CD14-positive monocyte (primary cell): ENCODE results near the gene CWC27. TPM values are rescaled to one million over a fixed set of nuclear protein-coding genes. Genes with fewer than 3 reads are reported as not detected.

Experiments used
- DNase-seq, 3 donors: peaks; one replicate each; pipeline ENCODE4 v3.0.0-alpha.2; 2011 to 2022
- H2AFZ ChIP-seq: 2 replicates; pipeline ENCODE4 v1.6.0; 2012; ENCODE audit warnings: mild to moderate bottlenecking, low read depth, low read length, inconsistent platforms; ENCODE audit not compliant: insufficient read depth, poor library complexity, severe bottlenecking
- H3K27ac ChIP-seq, 2 donors: 1 replicate in 1 of 2; 2 replicates in 1 of 2; pipeline ENCODE4 v1.5.1; 2012 to 2013; ENCODE audit warnings: low read length in 2 of 2, control low read depth in 1 of 2, inconsistent platforms in 1 of 2, low read depth in 1 of 2, mild to moderate bottlenecking in 1 of 2
- H3K27me3 ChIP-seq, 2 donors: one replicate each; pipeline versions ENCODE4 v1.6.0 to v1.6.1; 2011 to 2013; ENCODE audit warnings: low read length in 2 of 2; ENCODE audit not compliant: control insufficient read depth in 2 of 2, insufficient read depth in 2 of 2
- H3K36me3 ChIP-seq, 2 donors: replicated peaks in 1 of 2; 1 replicate in 1 of 2; 2 replicates in 1 of 2; pipeline versions ENCODE4 v1.5.1 to v1.6.1; 2012 to 2013; ENCODE audit warnings: low read length in 2 of 2, control low read depth in 1 of 2, inconsistent platforms in 1 of 2, mild to moderate bottlenecking in 1 of 2; ENCODE audit not compliant: insufficient read depth in 2 of 2, control insufficient read depth in 1 of 2
- H3K4me1 ChIP-seq, 2 donors: 1 replicate in 1 of 2; 2 replicates in 1 of 2; pipeline versions ENCODE4 v1.5.1 to v1.6.1; 2012 to 2013; ENCODE audit warnings: low read length in 2 of 2, control low read depth in 1 of 2, inconsistent platforms in 1 of 2, mild to moderate bottlenecking in 1 of 2, moderate library complexity in 1 of 2; ENCODE audit not compliant: insufficient read depth in 2 of 2, control insufficient read depth in 1 of 2
- H3K4me2 ChIP-seq: replicated peaks from 2 replicates; pipeline ENCODE3; 2012; ENCODE audit warnings: low read length, moderate library complexity, mild to moderate bottlenecking; ENCODE audit not compliant: poor library complexity, severe bottlenecking; ENCODE audit errors: extremely low read depth
- H3K4me3 ChIP-seq, 3 experiments: fragments of 200-600 bp in 1 of 3; sonication (generic) in 1 of 3; replicated peaks in 1 of 3; 1 replicate in 2 of 3; 2 replicates in 1 of 3; pipeline ENCODE4 v1.5.1; 2011 to 2013; ENCODE audit warnings: low read length in 3 of 3, mild to moderate bottlenecking in 3 of 3, control low read depth in 2 of 3, low read depth in 2 of 3, inconsistent platforms in 1 of 3, moderate library complexity in 1 of 3
- H3K79me2 ChIP-seq: 2 replicates; pipeline ENCODE4 v1.6.0; 2012; ENCODE audit warnings: mild to moderate bottlenecking, control low read depth, inconsistent platforms, low read length, moderate library complexity; ENCODE audit not compliant: insufficient read depth
- H3K9ac ChIP-seq: 2 replicates; pipeline ENCODE4 v1.6.0; 2017; ENCODE audit warnings: low read length, mild to moderate bottlenecking; ENCODE audit not compliant: insufficient read depth, poor library complexity, severe bottlenecking
- H3K9me3 ChIP-seq, 2 donors: replicated peaks in 1 of 2; 1 replicate in 1 of 2; 2 replicates in 1 of 2; pipeline versions ENCODE4 v1.5.1 to v1.6.1; 2012 to 2013; ENCODE audit warnings: low read length in 2 of 2, control low read depth in 1 of 2; ENCODE audit not compliant: control insufficient read depth in 1 of 2, insufficient read depth in 1 of 2
- H4K20me1 ChIP-seq: 2 replicates; pipeline ENCODE4 v1.6.0; 2012; ENCODE audit warnings: mild to moderate bottlenecking, low read length, control low read depth, moderate library complexity; ENCODE audit not compliant: insufficient read depth
- H3K27ac Mint-ChIP-seq, 7 donors: one replicate each; pipeline ENCODE4 v1.8.0; 2020; ENCODE audit warnings: mild to moderate bottlenecking in 7 of 7, mixed read lengths in 7 of 7, moderate library complexity in 6 of 7, inconsistent platforms in 2 of 7
- H3K27me3 Mint-ChIP-seq, 3 donors: one replicate each; pipeline ENCODE4 v1.8.0; 2021 to 2022; ENCODE audit warnings: low read depth in 3 of 3, mild to moderate bottlenecking in 3 of 3, mixed read lengths in 3 of 3, moderate library complexity in 3 of 3, inconsistent platforms in 1 of 3
- H3K36me3 Mint-ChIP-seq, 2 donors: one replicate each; pipeline ENCODE4 v1.8.0; 2020; ENCODE audit warnings: mixed read lengths in 2 of 2, inconsistent platforms in 1 of 2, mild to moderate bottlenecking in 1 of 2
- H3K4me1 Mint-ChIP-seq: one replicate; pipeline ENCODE4 v1.8.0; 2020; ENCODE audit warnings: mild to moderate bottlenecking, mixed read lengths
- H3K4me3 Mint-ChIP-seq, 2 donors: one replicate each; pipeline ENCODE4 v1.8.0; 2020; ENCODE audit warnings: mild to moderate bottlenecking in 2 of 2, mixed read lengths in 2 of 2, moderate library complexity in 1 of 2
- H3K9me3 Mint-ChIP-seq, 7 donors: one replicate each; pipeline ENCODE4 v1.8.0; 2020 to 2022; ENCODE audit warnings: mixed read lengths in 7 of 7, mild to moderate bottlenecking in 6 of 7, moderate library complexity in 6 of 7, inconsistent platforms in 2 of 7
- CTCF ChIP-seq: fragments of 200-600 bp; IDR thresholded peaks from one replicate; pipeline ENCODE4 v1.8.0; 2022; ENCODE audit warnings: antibody characterized with exemption, mild to moderate bottlenecking
- WGBS: methylation state at CpG from one replicate; pipeline ENCODE4 v1.1.5; 2013; ENCODE audit warnings: missing lambda C conversion rate; ENCODE audit not compliant: insufficient coverage; 5-methylcytosine and 5-hydroxymethylcytosine counted together
- intact Hi-C, 2 donors: fragments of 100-400 bp; cut with micrococcal nuclease; formaldehyde crosslinking; loops; one replicate each; pipeline versions ENCODE4 v1.15.0 to v1.15.1; 2023
- polyA plus RNA-seq, 3 donors: library from polyadenylated mRNA; depleted of rRNA in 1 of 3; unstranded in 2 of 3; stranded (reverse) in 1 of 3; fragments of 300-500 nt in 2 of 3; fragments of >200 nt in 1 of 3; fragmentation: Illumina TruSeq in 2 of 3; gene quantifications; 1 replicate in 2 of 3; 2 replicates in 1 of 3; pipeline ENCODE4 v1.2.3, GENCODE V29; 2012 to 2021

The CWC27 gene
- polyA plus RNA-seq, 3 donors = 6.6 to 18.9 (median 14.5) TPM

GRCh38 chr5:64887910-64888309 lies 119.2 kb downstream of the CWC27 start:
- H3K4me1 ChIP-seq = no peaks in the 10 kb centered on the region
- H3K9me3 ChIP-seq = no peaks in the 10 kb centered on the region
- no peak overlapping the region for H3K4me3 ChIP-seq
- H3K79me2 ChIP-seq = no peaks in the 10 kb centered on the region
- Mint-ChIP-seq H3K4me1 (no peaks in the 10 kb centered on the region), H3K4me3 (no peak overlapping the region), H3K36me3 (peaks cover 8 to 11% of the 10 kb centered on the region in 2 donors), H3K9me3 (no peaks in the 10 kb centered on the region), H3K27ac (no peak overlapping the region), H3K27me3 (no peaks in the 10 kb centered on the region)
- no peak for TF ChIP-seq CTCF
- WGBS = 100% methylated on average over 1 of the region's 2 CpGs
- no peak overlapping the region for H2AFZ ChIP-seq
- DNase-seq = no peak
- H3K27ac ChIP-seq = no peak overlapping the region
- no peaks in the 10 kb centered on the region for H3K36me3 ChIP-seq
- no peaks in the 10 kb centered on the region for H3K27me3 ChIP-seq
- no peak overlapping the region for H3K4me2 ChIP-seq
- H4K20me1 ChIP-seq = no peaks in the 10 kb centered on the region
- no peak overlapping the region for H3K9ac ChIP-seq
- intact Hi-C loops = no loop called here

- Mint-ChIP-seq H3K4me1 (no peaks in the 10 kb centered on the region), H3K4me3 (no peak overlapping the region), H3K27ac (no peak overlapping the region), H3K27me3 (peaks cover 0 to 2% (median 0%) of the 10 kb centered on the region in 3 donors), H3K36me3 (peaks cover 20 to 28% of the 10 kb centered on the region in 2 donors), H3K9me3 (peaks cover 0 to 6% (median 4%) of the 10 kb centered on the region in 7 donors)
- Histone ChIP-seq H2AFZ (no peak overlapping the region), H4K20me1 (no peaks in the 10 kb centered on the region), H3K9ac (no peak overlapping the region), H3K36me3 (no peaks in the 10 kb centered on the region), H3K27me3 (no peaks in the 10 kb centered on the region), H3K4me3 (no peak overlapping the region), H3K4me1 (no peaks in the 10 kb centered on the region), H3K9me3 (no peaks in the 10 kb centered on the region), H3K4me2 (no peak overlapping the region), H3K79me2 (no peaks in the 10 kb centered on the region), H3K27ac (no peak overlapping the region)
- no peak for DNase-seq
- intact Hi-C loops = no loop called here
- TF ChIP-seq CTCF = no peak
- no CpG with 5 or more reads among the region's 2 CpGs for WGBS
These were observed 127.0 kb downstream of the CWC27 start for GRCh38 chr5:64895748-64896147.
